ENCODE results near the gene DGCR2.
"Not testable (repeated sequence)": the region's sequence is repeated elsewhere in the genome, so short reads cannot be mapped to it uniquely, and the experiment has no call there.

The DGCR2 gene

GRCh38 chr22:19042285-19043120 is 79.7 kb downstream of the DGCR2 start:
- ATAC-seq: no peak
- no peak for DNase-seq

GRCh38 chr22:19041704-19042074 is 80.5 kb downstream of the DGCR2 start:
- DNase-seq: no peak
- ATAC-seq: no peak

GRCh38 chr22:19040888-19041703 is 81.1 kb downstream of the DGCR2 start:
- DNase-seq: no peak
- ATAC-seq: no peak

GRCh38 chr22:19040391-19040861 is 81.8 kb downstream of the DGCR2 start:
- ATAC-seq (no peak), DNase-seq (no peak)

- DNase-seq (no peak), ATAC-seq (no peak)
Observed at GRCh38 chr22:19039796-19040280, 82.4 kb downstream of the DGCR2 start.

- ATAC-seq (no peak), DNase-seq (no peak)
Observed at GRCh38 chr22:19039448-19039780, 82.8 kb downstream of the DGCR2 start.

GRCh38 chr22:19038728-19039447 is 83.3 kb downstream of the DGCR2 start:
- no peak for ATAC-seq
- DNase-seq: no peak

GRCh38 chr22:19038164-19038546 is 84.1 kb downstream of the DGCR2 start:
- ATAC-seq: no peak
- DNase-seq: no peak

- DNase-seq: no peak
- ATAC-seq: no peak
Observed at GRCh38 chr22:19037282-19038163, 84.7 kb downstream of the DGCR2 start.

GRCh38 chr22:19036523-19037273 is 85.5 kb downstream of the DGCR2 start:
- ATAC-seq (no peak), DNase-seq (no peak)

GRCh38 chr22:19036229-19036522 is 86.0 kb downstream of the DGCR2 start:
- no peak for DNase-seq
- ATAC-seq: no peak

GRCh38 chr22:19035474-19036228 is 86.6 kb downstream of the DGCR2 start:
- DNase-seq (no peak), ATAC-seq (no peak)

GRCh38 chr22:19035126-19035473 is 87.1 kb downstream of the DGCR2 start:
- not testable (repeated sequence) for ATAC-seq, DNase-seq

GRCh38 chr22:19034724-19035120 is 87.5 kb downstream of the DGCR2 start:
- not testable (repeated sequence) for ATAC-seq

GRCh38 chr22:19034031-19034723 is 88.0 kb downstream of the DGCR2 start:
- DNase-seq, ATAC-seq: not testable (repeated sequence)

More at GRCh38 chr22:19034724-19035120, 87.5 kb downstream of the DGCR2 start:
- DNase-seq: not testable (repeated sequence)

GRCh38 chr22:19033568-19033905 is 88.7 kb downstream of the DGCR2 start:
- ATAC-seq, DNase-seq: not testable (repeated sequence)

- ATAC-seq, DNase-seq: not testable (repeated sequence)
Observed at GRCh38 chr22:19032898-19033567, 89.2 kb downstream of the DGCR2 start.

- not testable (repeated sequence) for DNase-seq, ATAC-seq
Observed at GRCh38 chr22:19032156-19032785, 89.9 kb downstream of the DGCR2 start.

GRCh38 chr22:19030889-19031252 is 91.3 kb downstream of the DGCR2 start:
- not testable (repeated sequence) for DNase-seq, ATAC-seq

Data from stimulated activated naive CD8-positive, alpha-beta T cell treated with anti-CD3 and anti-CD28 coated beads, Interleukin-15, Interleukin-2, amounts not matched to agents 100 U/mL and 50 U/mL, for 24 hours (primary cell).